Mucosa of descending colon (tissue), 3 donors: ENCODE data around the gene AKT1S1. TPM values are rescaled to one million over a fixed set of nuclear protein-coding genes. Genes with fewer than 3 reads are reported as not detected.

Experiments used
- ATAC-seq: fragments of 200-7000 bp; cut with Tn5 transposase; one replicate; pipeline ENCODE4 v1.9.1; 2020; ENCODE audit warnings: mild to moderate bottlenecking, moderate library complexity
- DNase-seq, 3 donors: peaks; one replicate each; pipeline ENCODE4 v3.0.0-alpha.2; 2020
- H3K36me3 ChIP-seq: fragments of 200-600 bp; one replicate; pipeline ENCODE4 v1.8.0; 2021; ENCODE audit warnings: low read depth, mild to moderate bottlenecking
- H3K4me1 ChIP-seq: fragments of 200-600 bp; one replicate; pipeline ENCODE4 v1.8.0; 2021; ENCODE audit warnings: low read depth, mild to moderate bottlenecking
- H3K4me3 ChIP-seq: fragments of 200-600 bp; one replicate; pipeline ENCODE4 v1.8.0; 2021; ENCODE audit warnings: mild to moderate bottlenecking
- H3K9me3 ChIP-seq: fragments of 200-600 bp; one replicate; pipeline ENCODE4 v1.8.0; 2021; ENCODE audit warnings: mild to moderate bottlenecking
- CTCF ChIP-seq: fragments of 200-600 bp; IDR thresholded peaks from one replicate; pipeline ENCODE4 v1.8.0; 2022; ENCODE audit warnings: antibody characterized with exemption, mild to moderate bottlenecking
- intact Hi-C, 2 donors: fragments of 100-400 bp; cut with DNase I in 1 of 2; cut with micrococcal nuclease in 1 of 2; formaldehyde crosslinking; loops; one replicate each; pipeline versions ENCODE4 v1.11.0 to v1.11.1; 2022; cut with DNase I, micrococcal nuclease
- total RNA-seq, 3 donors: library from RNA; stranded (reverse); fragmentation: NEBNext Ultra II Directional in 2 of 3; extraction: Animal tissue kit (Norgen Biotek cat#: 25700) in 2 of 3; gene quantifications; one replicate each; pipeline versions ENCODE4 v1.2.1 to v1.2.4, GENCODE V29; 2021 to 2023
- donor health status: DM: no; HTN: no; CAD: no; lungs with moderate emphysema.
- donor health status: DM: no; HTN: no; CAD: no.
- donor health status: DM: no; HTN: yes; CAD: no.

Gene AKT1S1
- total RNA-seq, 3 donors from 2014 or later, result 38.8 to 44.0 (median 42.3) TPM

- no peak for TF ChIP-seq CTCF
Observed at GRCh38 chr19:49843265-49843664, 33.9 kb downstream of the AKT1S1 start.

DNA sequence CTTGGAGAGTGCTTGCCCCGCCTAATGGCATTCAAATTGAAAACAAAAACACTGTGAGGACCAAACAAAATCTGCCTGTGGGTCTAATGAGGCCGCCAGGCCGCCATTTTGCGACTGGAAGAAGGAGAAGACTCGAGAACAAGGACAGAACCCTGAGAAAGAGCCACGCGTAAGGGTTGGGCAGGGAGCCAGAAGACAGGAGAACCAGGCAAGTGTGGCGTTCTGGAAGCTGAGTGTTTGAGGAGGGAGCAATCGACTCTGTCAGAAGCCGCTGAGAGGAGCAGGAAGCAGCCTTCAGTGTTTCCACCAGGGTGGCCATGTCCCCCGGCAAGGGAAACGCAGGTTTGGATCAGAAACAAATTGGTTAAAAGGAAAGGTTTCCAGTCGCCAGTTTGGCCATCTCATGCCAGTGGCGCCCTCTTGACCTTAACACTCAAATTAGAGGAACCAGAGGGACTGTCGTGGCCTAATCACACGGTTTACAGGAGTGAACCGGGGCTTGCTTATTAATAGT is 36.4 kb downstream of the AKT1S1 start:
- Histone ChIP-seq H3K9me3 (no peaks in the 10 kb centered on the region), H3K4me3 (no peak overlapping the region), H3K36me3 (no peaks in the 10 kb centered on the region), H3K4me1 (no peaks in the 10 kb centered on the region)
- intact Hi-C loops, result no loop called here
- DNase-seq (no peak), ATAC-seq (no peak)
- no peak for TF ChIP-seq CTCF

More at GRCh38 chr19:49843265-49843664, 33.9 kb downstream of the AKT1S1 start:
- no peaks in the 10 kb centered on the region for H3K4me1 ChIP-seq
- intact Hi-C loops, result no loop called here
- DNase-seq (no peak), ATAC-seq (peak; percentile 49)
- no peak overlapping the region for H3K4me3 ChIP-seq
- H3K9me3 ChIP-seq, result no peaks in the 10 kb centered on the region
- H3K36me3 ChIP-seq, result no peaks in the 10 kb centered on the region

- ATAC-seq (no peak), DNase-seq (no peak)
- H3K9me3 ChIP-seq, result no peaks in the 10 kb centered on the region
- no peak overlapping the region for H3K4me3 ChIP-seq
- no peaks in the 10 kb centered on the region for H3K4me1 ChIP-seq
- peaks cover 2% of the 10 kb centered on the region for H3K36me3 ChIP-seq
- intact Hi-C loops, result no loop called here
- no peak for TF ChIP-seq CTCF
Observed at GRCh38 chr19:49840321-49840720, 36.8 kb downstream of the AKT1S1 start.

GRCh38 chr19:49839713-49840112 is 37.4 kb downstream of the AKT1S1 start:
- TF ChIP-seq CTCF, result no peak
- Histone ChIP-seq H3K4me1 (no peaks in the 10 kb centered on the region), H3K9me3 (no peaks in the 10 kb centered on the region), H3K36me3 (peaks cover 6% of the 10 kb centered on the region), H3K4me3 (no peak overlapping the region)
- intact Hi-C loops, result no loop called here
- DNase-seq, result no peak
- no peak for ATAC-seq

- Histone ChIP-seq H3K9me3 (no peaks in the 10 kb centered on the region), H3K4me3 (no peak overlapping the region), H3K4me1 (no peaks in the 10 kb centered on the region), H3K36me3 (peaks cover 6% of the 10 kb centered on the region)
- no peak for DNase-seq
- no peak for TF ChIP-seq CTCF
- intact Hi-C loops, result no loop called here
- ATAC-seq, result no peak
Observed at GRCh38 chr19:49838885-49839588, 38.1 kb downstream of the AKT1S1 start.
